HG03571 (cell line): ENCODE data around the gene TSEN2.
"Not testable (repeated sequence)": the region's sequence is repeated elsewhere in the genome, so short reads cannot be mapped to it uniquely, and the experiment has no call there.

Experiments
- ATAC-seq: cut with Tn5 transposase; IDR thresholded peaks from one replicate; pipeline ENCODE4 v1.9.1; 2021; ENCODE audit not compliant: unreplicated experiment

The TSEN2 gene

DNA sequence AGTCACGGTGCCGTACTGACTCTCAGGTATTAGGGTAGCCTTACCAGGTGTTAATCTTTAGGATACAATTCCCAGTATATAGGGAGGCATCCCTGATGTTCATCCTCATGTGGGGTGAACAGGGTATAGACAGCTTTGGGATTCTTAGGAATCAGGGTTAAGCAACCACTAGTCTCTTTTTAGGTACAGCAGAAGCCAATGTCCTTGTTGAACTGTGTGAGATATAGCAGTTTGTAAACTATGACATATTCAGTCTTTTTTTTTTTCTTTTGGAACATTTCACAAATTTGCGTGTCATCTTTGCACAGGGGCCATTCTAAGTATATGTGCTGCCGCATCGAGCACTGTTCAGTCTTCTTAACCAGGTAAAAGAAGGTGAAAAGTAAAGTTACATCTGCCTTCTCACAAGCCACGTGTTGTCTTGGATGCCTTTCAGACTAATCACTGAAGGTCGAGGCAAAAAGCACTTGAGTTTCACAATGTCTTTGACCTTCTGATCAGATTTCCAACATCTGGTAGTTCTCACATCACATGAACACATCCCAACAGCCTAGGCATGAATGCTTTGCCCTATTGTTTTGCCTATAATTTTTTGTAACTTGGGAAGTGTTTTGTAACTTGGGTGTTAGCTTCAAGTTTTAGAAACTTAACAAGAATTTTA is 17.2 kb downstream of the TSEN2 start:
- ATAC-seq: no peak

DNA sequence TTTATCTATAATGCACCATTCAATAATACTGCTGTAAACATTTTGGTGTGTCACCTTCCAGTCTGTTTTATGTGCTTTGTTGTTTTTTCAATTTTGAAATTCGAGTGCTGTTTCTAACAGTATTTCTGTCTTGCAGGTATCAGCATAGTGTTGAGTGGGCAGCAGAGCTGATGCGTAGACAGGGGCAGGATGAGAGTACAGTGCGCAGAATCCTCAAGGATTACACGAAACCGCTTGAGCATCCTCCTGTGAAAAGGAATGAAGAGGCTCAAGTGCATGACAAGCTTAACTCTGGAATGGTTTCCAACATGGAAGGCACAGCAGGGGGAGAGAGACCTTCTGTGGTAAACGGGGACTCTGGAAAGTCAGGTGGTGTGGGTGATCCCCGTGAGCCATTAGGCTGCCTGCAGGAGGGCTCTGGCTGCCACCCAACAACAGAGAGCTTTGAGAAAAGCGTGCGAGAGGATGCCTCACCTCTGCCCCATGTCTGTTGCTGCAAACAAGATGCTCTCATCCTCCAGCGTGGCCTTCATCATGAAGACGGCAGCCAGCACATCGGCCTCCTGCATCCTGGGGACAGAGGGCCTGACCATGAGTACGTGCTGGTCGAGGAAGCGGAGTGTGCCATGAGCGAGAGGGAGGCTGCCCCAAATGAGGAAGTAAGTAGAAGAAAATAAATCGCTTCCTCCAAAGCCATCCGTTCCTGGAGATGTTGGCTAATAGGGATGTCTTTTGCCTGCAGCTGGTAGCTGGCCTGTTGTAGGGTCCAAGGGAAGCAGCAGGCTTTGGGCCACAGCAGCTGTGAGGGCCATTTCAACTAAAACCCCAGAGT is 19.1 kb downstream of the TSEN2 start:
- no peak for ATAC-seq

DNA sequence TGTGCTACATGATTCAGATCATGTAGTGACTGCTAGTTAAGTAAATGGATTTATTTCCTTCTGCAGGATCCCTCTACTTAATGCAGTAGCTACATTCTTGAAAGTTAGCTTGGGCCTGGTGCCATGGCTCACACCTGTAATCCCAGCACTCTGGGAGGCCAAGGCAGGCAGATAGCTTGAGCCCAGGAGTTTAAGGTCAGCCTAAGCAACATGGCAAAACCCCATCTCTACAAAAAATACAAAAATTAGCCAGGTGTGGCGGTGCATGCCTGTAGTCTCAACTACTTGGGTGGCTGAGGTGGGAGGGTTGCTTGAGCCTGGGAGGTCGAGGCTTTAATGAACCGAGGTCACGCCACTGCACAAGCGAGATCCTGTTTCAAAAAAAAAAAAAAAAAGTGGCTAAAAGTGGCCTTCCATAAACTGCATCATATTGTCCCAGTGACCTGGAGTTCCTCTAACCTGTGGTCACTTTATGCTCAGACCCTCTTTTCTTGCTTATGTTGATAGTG is 22.0 kb downstream of the TSEN2 start:
- ATAC-seq: no peak

DNA sequence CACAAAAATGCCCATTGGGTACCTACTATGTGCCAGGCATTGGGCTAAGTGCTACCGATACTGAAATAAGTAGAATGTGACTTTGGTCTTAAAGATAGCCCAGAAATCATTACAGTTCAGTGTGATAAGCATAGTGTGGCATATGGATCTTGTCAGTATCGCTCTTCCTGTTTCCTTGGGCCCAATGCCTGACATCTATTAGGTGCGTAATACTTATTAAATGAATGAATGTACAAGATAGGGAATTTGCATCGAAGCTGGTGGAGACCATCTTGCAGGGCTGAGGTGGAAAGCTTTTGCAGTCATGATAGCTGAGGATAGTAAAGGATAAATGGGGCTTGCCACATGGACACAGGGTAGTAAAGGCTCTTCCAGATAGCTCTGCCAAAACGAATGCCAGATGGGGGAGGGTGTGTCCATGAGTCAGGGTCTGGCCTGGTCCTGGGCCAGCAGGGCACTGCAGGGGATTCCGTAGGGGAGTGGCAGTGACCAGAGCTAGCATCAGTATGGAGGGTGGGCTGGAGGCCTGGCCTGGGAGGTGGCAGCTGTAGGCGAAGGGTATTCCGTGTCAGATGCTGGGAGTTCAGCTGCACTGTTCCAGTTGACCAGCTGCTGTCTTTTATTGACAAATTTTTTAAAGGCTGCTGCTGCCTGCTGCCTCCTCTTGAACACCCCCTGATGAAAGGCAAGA is 23.5 kb downstream of the TSEN2 start:
- no peak for ATAC-seq

DNA sequence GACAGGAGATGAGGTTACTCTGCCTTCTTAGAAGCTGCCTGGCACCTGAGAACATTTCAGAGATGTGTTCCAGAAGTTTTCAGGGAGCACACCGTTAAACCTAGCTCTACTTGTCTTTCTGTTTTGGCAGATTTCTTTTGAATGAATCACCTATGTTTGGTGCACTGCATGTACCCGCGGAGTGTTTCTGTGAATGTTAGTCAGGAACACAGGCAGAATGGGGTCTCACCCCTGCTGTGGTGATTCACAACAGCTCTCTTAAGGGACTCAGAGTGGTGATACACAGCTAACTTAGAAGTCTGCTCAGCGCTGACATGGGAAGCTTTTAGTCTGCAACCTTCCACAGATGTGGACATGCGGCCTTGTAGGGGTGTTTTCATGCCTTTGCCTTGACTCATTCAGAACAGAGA is 24.0 kb downstream of the TSEN2 start:
- no peak for ATAC-seq

DNA sequence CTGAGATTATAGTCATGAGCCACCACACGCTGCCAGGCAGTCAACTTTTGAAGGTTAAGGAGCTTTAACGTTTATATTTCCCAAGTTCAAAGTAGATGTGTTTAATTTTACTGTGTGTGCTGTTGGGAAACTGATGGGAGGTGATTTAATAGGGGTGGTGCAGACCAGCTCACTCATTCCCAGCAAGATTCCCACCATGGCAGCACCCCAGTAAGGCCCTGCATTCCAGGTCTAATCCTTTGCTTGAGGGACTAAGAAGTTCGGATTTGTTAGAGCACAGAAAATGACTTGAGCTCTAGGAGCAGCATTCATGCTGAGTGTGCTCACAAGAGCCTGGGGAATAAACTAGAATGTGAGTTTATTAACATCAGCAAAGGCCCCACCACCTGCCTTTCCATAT is 25.2 kb downstream of the TSEN2 start:
- ATAC-seq: no peak

DNA sequence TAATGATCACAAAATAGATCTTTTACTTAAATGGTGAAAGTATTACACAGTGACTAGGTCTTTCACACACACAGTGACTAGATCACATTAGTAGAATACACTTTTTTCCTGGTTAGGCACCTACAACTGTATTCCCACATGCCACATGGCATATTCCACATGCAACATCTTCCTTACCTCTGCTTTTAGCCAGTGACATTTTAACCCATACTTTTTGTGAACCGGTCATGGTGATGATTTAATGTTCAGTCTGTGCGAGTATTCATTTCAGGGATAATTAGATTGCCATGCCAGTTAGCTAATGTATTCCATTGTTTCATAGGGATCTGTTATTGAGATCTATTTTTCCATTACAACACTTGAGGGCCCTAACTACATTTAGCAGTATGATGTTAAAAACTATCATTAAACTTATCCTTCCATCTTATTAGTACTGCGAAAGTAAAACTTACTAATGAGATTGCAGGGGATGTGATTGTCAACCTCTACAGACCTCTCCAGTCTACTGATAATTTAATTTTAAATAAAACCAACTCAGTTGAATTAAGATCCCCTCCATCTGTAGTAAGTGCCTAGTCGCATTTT is 28.3 kb downstream of the TSEN2 start:
- no peak for ATAC-seq

DNA sequence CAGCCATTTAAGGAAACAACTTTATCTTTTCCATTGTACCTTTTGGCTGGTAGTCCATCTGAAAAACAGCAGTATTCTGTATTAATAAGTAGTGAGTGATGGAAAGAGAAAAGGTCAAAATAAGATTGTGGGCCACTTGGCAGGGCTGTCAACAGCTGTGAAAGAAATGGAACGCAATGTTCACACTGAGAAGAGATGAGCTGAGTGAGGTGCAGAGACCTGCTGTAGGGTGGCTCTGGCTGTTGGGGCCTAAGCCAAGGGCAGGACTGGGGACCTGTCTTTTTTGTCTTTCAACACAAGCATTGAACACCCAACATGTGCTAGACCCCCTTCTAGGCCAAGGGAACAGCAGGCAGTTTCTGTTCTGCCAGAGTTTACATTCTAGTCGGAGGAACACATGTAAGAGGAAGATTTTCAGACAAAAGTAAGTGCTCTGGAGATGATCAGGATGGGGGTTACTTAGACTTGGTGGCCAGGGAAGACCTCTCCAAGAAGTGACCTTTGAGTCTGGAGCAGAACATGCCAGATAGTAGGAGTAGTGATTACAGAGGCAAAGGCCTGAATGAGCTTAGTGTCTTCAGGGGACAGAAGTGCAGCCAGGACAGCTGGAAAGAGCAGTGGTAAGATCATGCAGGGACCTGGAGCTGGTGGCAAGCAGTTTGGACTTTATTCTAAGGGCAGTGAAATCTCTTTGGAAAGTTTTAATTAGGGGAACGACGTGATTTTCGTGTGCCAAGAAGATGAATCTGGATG is 29.6 kb downstream of the TSEN2 start:
- ATAC-seq: no peak

DNA sequence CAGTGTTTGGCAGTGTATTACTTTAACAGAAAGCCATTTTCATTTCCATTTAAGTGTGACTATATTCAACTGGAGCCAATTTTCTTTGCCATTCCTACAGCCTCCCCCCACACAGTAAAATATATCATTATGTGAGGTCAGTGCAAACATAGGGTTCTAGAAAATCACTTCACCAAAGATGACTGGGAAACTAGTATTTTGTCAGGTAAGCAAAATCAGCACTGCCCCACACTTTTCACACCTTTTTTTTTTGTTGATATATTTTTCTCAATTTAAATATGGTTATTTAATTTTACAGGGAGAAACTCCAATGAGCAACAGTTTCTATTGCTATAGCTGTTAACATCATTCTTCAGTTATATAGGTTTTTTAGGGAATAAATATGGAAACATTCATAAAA is 31.4 kb downstream of the TSEN2 start:
- no peak for ATAC-seq

DNA sequence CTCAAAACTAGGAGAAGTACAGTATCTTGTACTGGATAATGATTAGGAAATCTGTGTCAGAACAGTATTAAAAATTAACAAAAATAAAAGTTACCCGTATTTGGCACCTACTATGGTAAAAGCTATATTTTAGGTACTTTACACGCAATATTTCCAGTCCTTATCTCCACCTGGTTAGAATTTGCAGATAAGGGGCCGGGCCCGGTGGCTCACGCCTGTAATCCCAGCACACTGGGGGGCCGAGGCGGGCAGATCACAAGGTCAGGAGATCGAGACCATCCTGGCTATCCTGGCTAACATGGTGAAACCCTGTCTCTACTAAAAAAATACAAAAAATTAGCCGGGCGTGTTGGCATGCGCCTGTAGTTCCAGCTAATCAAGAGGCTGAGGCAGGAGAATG is 32.6 kb downstream of the TSEN2 start:
- no peak for ATAC-seq

DNA sequence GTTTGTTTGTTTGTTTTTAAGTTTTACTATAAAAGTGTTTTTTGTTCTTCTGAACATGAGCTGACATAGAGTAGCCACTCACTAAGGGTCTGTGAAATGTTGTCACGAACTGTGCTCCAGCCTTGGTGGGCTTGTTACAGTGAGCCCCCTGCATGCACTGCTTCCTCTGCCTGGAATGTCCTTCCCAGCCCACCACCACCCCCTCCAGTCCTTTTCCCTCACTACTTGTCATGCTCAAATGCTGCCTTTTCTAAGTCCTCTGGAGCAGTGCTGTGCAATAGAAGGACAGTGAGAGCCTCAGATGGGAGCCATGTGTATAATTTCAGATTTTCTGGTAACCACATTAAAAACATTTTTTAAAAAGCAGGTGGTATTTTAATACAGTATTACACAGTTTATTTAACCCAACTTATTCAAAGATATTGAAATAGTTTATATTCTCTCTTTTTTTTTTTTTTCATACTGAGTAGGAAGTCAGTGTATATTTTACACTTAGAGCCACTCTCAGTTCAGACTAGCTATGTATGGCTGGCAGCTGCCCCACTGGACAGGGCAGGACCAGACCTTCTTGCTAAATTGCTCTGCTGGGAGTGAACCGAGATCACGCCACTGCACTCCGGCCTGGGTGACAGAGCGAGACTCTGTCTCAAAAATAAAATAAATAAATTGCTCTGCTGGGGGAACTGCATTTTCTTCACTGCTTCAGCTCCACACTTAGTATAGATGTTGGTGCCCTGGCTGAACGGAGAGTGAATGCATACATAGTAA is 34.2 kb downstream of the TSEN2 start:
- no peak for ATAC-seq

DNA sequence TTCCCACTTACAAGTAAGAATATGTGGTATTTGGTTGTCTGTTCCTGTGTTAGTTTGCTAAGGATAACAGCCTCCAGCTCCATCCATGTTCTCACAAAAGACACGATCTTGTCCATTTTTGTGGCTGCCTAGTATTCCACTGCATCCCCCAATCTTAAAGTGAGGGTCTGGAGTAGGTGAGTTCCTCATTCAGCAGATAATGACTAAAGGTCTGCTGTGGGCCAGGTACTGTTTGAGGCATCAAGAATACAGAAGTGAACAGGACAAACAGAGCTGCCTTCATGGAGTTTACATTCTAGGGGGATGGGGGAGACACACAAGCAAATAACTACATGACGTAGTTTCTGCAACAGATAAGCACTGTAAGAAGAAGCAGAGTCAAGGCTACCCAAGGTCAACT is 36.7 kb downstream of the TSEN2 start:
- no peak for ATAC-seq

DNA sequence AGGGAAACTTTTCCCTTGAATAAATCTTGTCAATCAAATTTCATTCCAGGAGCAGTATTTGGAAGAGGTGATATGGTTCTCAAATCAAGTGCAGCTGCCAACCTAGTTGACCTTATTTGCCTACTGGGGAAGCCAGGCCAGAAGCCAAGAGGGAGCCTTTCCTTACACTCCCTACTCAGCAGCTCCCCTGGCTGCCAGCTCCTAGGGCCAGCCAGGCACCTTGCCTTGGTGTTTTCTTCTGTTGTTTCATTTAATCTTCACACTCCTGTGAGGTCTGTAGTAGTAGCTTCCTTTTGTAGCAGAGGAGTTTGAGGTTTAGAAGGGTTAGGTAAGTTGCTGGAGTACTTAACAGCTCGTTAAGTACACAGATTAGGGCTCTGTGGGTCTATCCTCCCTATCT is 38.4 kb downstream of the TSEN2 start:
- ATAC-seq: no peak

DNA sequence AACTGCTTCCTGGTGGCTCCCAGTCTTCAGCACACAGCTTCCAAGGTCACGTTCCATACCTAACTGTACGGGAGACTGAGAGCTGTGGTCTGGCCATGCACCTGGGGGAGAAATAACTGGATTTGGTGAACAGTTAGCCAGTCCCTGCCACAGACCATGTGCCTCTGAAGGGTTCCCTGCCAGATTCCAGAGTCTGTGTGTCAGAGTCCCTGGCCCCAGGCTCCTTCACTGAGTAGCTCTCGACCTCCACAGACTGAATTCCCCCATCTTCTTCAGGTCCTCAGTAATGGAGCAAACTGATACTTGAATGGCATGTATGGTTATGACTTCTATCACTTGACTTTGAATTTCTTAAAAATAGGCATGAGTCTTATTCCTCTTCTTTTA is 43.5 kb downstream of the TSEN2 start:
- no peak for ATAC-seq

DNA sequence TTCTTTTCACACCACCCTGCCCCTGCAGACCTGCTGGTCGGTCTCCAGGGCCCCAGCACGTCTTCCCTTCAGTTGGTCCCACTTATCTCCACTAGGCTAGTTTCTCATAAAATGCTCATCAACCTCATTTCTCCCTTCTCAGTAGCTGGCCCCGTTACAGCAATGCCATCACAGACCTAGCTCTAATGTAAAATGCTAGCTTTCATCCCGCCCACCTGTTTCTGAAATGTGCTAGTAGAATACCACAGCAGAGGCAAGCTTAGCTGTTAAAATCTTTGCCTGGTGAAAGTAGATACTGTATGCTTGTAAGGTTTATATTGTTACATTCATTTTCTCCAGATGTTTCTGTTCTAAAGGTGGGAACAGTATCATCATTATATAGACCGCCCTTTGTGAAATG is 47.9 kb downstream of the TSEN2 start:
- ATAC-seq: no peak

DNA sequence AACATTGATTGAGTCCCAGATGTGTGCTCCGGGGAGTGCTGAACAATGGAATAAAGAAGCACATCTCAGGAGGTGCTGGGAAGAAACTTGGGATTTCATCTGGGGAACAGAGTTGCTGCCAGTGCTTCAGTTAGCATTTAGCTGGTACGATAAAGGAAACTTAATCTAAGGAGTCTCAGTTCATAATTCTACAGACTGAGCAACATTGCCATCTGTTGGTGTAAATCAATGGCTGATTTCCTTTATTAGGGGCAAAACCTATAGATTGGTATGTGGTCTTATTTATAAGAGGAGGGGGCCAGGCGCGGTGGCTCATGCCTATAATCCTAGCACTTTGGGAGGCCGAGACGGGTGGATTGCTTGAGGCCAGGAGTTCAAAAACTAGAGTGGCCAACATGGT is 52.1 kb downstream of the TSEN2 start:
- ATAC-seq: no peak

DNA sequence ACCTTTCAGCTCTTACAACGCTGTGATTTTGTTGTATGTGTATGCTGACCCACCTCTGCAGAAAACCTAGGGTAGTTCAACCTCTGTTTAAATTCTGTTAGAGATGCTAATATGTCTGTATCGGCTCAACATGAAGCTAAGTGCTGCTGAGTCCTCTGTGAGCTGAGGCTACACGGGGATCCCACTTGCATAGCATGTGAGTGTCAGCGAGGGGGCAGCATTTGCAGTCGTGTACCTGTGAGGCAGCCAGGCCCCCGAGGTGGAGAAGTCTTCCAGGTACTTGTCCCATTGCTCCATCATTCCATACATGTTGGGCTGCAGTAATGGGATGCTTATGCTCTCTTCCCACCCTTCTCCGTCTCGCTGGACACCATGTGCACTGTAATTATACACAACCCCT is 57.3 kb downstream of the TSEN2 start:
- ATAC-seq: no peak

DNA sequence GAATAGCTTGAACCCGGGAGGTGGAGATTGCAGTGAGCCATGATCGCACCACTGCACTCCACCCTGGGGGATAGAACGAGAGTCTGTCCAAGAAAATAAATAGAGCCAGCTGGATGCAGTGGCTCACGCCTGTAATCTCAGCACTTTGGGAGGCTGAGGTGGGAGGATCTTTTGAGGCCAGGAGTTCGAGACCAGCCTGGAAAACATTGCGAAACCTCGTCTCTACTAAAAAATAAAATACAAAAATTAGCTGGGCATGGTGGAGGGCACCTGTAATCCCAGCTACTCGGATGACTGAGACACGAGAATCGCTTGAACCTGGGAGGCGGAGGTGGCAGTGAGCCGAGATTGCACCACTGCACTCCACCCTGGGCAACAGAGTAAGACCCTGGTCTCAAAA is 59.2 kb downstream of the TSEN2 start:
- ATAC-seq: not testable (repeated sequence)

DNA sequence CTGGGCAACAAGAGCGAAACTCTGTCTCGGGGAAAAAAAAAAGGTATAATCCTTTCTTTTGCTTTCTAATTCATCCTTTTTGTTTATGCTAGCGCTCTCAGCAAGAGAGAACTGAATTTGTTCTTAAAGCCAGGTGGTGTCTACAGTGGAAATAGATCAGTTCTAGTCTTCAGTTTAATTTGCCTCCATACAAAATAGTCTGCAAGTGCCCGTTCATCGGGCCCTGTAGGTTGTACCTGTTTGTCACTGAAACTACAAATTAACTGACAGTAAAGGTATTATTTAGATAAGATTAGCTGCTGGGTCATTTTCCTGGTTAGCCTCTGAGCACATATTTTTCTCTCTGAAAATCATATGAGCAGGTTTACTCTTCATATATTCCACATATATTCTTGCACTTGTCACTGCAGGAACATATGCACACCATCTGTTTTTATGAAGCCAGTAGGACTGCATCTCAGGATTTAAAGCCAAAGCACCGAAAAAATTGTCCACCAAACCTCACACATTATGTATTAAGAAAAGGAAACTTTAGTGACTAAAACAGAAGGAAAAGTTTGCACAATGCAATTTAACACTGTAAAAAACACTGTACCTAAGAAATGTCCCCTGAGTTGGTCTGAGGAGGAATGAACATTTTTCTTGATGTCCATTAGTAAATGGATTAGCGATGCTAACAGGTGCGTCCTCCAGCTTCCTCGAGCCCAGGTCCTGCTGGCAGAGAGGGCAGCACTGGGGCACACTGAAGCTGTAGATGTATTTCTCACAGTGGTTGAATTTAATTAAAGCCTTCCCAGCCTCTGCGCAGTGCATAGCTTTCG is 60.6 kb downstream of the TSEN2 start:
- ATAC-seq: no peak
